GM12873 (cell line): Measurements from ENCODE around the gene ZNF503.

ENCODE experiments used
- TF ChIP-seq, protein P1 (sequence below): IDR thresholded peaks from 2 replicates; pipeline ENCODE4 v1.5.1; 2012; ENCODE audit warnings: low read depth, mild to moderate bottlenecking, moderate library complexity, low read length, control low read depth; ENCODE audit not compliant: insufficient read depth; ENCODE audit errors: missing control alignments

Gene ZNF503

DNA sequence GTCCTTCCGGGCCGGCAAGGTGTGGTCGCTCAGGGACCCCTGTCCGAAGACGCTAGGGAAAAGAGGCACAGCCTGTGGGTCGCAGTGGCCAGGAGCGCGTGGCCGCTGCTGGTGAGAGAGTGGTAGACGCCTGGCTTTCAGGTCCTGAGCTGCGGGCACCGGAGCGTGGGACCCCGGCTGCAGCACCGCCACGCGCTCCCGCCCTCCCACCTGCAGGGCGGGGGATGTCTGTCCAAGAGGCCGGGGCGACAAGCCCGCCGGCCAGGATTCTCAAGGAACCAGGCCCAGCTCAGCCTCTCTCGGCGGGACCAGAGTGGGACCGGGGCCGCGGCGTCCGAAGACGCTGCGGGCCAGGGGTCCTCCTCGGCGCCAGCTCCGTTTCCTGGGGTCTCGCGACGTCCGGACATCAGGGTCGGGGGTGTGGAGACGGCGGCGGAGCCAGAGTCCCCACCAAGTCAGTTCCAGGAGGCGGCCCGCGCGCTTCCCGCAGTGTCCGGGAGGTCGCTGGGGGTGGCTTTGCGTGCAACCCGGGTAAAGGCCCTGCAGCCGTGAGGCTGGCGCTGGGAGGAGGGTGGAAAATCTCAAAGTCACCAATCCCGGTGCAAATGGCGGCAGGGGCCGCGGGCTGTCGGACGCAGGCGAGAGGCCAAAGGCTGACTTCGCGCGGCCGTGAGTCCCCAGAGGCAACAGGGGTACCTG lies 5.5 kb downstream of the ZNF503 start:
- TF ChIP-seq, protein P1, sequence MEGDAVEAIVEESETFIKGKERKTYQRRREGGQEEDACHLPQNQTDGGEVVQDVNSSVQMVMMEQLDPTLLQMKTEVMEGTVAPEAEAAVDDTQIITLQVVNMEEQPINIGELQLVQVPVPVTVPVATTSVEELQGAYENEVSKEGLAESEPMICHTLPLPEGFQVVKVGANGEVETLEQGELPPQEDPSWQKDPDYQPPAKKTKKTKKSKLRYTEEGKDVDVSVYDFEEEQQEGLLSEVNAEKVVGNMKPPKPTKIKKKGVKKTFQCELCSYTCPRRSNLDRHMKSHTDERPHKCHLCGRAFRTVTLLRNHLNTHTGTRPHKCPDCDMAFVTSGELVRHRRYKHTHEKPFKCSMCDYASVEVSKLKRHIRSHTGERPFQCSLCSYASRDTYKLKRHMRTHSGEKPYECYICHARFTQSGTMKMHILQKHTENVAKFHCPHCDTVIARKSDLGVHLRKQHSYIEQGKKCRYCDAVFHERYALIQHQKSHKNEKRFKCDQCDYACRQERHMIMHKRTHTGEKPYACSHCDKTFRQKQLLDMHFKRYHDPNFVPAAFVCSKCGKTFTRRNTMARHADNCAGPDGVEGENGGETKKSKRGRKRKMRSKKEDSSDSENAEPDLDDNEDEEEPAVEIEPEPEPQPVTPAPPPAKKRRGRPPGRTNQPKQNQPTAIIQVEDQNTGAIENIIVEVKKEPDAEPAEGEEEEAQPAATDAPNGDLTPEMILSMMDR = no peak

DNA sequence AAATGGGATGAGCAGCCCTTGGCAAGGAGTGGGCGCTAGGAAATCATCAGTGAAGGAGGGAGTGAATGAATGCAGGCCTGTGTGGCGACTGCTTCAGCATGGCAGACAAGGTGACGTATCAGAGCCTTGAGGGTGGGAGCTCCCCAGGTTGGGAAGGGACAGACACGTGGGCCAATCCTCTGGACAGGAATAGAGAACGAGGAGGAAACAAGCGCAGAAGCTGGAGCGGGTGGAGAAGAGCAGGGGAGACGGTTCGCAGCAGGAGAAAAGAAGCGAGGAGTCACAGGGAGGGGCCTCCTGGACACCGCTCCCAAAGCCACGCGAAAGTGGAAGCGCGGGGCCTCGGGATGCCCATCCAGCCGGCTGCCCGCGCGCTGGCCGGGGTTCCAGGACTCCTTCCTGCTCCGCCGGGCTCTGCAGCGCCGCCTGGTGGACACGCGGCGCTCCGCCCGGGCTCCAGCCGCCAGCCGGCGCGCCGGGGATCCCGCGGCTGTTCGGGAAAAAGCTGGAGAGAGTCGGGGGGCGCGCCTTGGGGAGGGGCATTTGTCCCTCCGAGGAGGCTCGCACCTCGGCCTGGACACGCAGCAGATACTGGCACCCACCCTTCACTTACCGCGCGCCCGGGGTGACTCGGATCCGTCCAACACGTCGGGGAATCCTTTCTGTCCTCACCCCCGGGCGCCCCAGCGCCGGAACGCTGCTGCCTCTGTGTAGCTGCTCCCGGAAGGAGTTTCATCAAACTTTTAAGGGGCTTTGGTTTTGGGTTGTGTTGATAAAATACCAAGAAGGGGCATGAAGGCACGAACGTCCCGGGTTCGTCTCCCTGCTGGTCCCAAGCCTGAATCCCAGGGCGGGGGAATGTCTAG lies 6.3 kb downstream of the ZNF503 start:
- TF ChIP-seq, protein P1 = peak; percentile 62

DNA sequence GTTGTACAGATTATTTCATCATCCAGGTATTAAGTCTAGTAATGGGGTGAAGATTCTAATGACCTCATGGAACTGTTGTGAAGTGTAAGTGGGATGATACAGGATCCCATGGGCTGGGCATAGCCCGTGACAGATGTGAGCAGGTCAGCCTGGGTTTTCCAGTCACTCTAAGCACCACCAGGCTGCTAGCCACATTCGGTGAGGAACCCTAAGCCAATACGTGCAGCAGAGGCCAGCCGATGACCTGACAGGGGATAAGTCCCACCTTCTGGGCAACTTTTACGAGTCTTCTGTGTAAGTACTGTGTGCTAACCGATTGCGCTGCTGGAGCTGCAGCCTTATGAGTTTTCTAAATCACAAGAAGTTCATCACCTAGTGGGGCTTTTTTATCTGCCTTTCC lies 7.3 kb downstream of the ZNF503 start:
- TF ChIP-seq, protein P1 = no peak

DNA sequence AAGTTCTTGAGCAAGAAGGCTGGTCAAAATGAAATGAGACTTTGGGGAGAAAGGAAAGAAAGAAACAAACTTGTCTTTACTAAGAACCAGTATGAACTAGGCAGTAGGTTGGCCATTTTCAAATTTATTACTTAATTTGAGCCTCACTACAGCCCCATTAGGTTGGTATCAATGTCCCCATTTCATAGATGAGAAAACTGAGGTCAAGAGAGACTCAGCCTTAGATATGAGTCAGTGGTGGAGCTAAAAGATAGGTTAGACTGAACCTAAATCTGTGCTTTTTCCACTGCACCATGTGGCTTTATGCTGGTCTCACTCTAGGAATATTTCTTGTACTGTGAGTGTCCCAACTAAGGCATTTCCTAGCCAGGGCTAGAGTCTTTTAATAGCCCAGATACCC lies 8.8 kb downstream of the ZNF503 start:
- TF ChIP-seq, protein P1 = no peak

DNA sequence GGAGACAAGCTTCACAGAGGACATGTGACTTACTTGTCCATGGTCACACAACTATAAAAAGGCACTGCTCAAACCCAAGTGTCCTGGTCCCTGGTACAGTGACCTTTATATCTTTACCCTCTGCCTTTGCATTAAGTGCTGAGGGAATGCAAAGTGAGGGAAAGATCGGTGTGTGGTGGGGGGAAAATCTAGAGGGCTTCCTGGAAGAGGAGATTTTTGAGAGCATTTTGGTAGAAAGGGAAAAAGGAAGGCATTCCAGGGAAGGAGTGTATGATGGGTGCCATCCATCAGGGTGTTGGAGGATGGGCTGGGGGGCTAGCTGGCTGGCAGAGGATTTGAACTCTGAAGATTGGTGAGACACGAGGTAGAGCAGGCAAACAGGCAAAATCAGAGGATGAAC lies 9.3 kb downstream of the ZNF503 start:
- TF ChIP-seq, protein P1 = no peak

DNA sequence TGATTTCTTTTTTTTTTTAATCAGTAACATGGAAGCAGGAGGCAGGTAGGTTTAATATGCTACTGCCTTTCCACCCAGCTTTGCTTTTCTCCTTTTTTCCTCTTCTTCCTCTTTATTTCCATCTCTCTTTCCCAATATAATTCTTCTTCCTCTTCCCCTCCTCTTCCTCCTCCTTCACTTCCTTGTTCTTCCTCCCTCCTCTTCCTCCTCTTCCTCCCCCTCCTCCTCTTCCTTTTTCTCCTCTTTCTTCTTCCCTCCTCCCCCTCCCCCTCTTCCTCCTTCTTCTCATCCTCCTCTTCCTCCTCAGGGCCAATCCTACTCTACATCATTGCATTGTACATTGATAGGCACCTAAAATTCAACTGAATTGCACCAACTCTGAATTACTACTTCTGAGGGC lies 11.4 kb downstream of the ZNF503 start:
- TF ChIP-seq, protein P1 = no peak

DNA sequence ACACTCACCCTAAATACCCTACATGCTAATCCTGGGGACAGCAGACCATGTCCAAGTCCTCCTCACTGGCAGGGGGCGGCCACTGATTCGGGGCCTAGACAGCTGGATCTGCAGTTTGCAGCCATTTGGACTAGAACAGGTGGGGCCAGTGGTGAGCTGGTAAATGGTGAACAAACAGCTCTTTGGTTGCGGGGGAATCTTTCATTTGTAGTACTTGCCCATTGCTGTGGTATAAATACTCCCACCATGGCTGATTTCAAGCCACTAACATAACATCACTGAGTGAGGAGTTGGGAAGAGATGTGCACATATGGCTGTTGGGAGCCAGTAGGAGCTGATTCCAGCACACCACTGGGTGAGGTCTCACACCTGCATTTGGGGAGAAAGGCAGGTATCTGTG lies 13.5 kb downstream of the ZNF503 start:
- TF ChIP-seq, protein P1 = no peak
